GM23338 (cell line): ENCODE measurements around the gene TRIM71. TPM values are rescaled to one million over a fixed set of nuclear protein-coding genes. Genes with fewer than 3 reads are reported as not detected.
A peak's percentile ranks its signal among the peaks of the same experiment; 100 is the strongest.

Experiments used
- ATAC-seq: fragments of 200-7000 bp; cut with Tn5 transposase; 3 replicates; pipeline ENCODE4 v1.9.1; 2020
- DNase-seq: peaks from one replicate; pipeline ENCODE4 v3.0.0-alpha.2; 2015; ENCODE audit warnings: low spot score
- H2AFZ ChIP-seq: fragments of 200-600 bp; sonication (generic); 2 replicates; pipeline ENCODE4 v1.8.0; 2016; ENCODE audit warnings: antibody characterized with exemption, mild to moderate bottlenecking, moderate library complexity
- H3F3A ChIP-seq: fragments of 200-600 bp; sonication (generic); replicated peaks from 2 replicates; pipeline ENCODE4 v1.8.0; 2017; ENCODE audit warnings: antibody characterized with exemption, mixed run types, low read depth
- H3K27ac ChIP-seq: fragments of 200-600 bp; sonication (generic); 2 replicates; pipeline ENCODE4 v1.6.1; 2016; ENCODE audit warnings: low read depth
- H3K27me3 ChIP-seq: fragments of 200-600 bp; sonication (generic); 2 replicates; pipeline ENCODE4 v1.8.0; 2016; ENCODE audit warnings: mild to moderate bottlenecking, mixed run types, moderate library complexity; ENCODE audit not compliant: insufficient read depth
- H3K36me3 ChIP-seq: fragments of 200-600 bp; sonication (generic); 2 replicates; pipeline ENCODE4 v1.8.0; 2016; ENCODE audit warnings: mild to moderate bottlenecking; ENCODE audit not compliant: insufficient read depth
- H3K4me1 ChIP-seq: fragments of 200-600 bp; sonication (generic); 2 replicates; pipeline ENCODE4 v1.8.0; 2016; ENCODE audit warnings: mild to moderate bottlenecking, moderate library complexity; ENCODE audit not compliant: insufficient read depth
- H3K4me2 ChIP-seq: fragments of 200-600 bp; sonication (generic); 2 replicates; pipeline ENCODE4 v1.7.1; 2017; ENCODE audit warnings: mixed run types
- H3K4me3 ChIP-seq: fragments of 200-600 bp; sonication (generic); 2 replicates; pipeline ENCODE4 v1.6.1; 2016; ENCODE audit warnings: mixed run types
- H3K79me2 ChIP-seq: fragments of 200-600 bp; sonication (generic); replicated peaks from 2 replicates; pipeline ENCODE4 v1.8.0; 2017; ENCODE audit warnings: mild to moderate bottlenecking; ENCODE audit not compliant: insufficient read depth
- H3K9me2 ChIP-seq: fragments of 200-600 bp; sonication (generic); 2 replicates; pipeline ENCODE4 v1.8.0; 2017; ENCODE audit not compliant: insufficient read depth
- H4K20me1 ChIP-seq: fragments of 200-600 bp; sonication (generic); replicated peaks from 2 replicates; pipeline ENCODE4 v1.8.0; 2017; ENCODE audit warnings: mild to moderate bottlenecking; ENCODE audit not compliant: insufficient read depth
- H3K27ac Mint-ChIP-seq: 2 replicates; pipeline ENCODE4 v1.8.0; 2020; ENCODE audit warnings: inconsistent platforms, mild to moderate bottlenecking, moderate library complexity, mixed read lengths
- H3K27me3 Mint-ChIP-seq: 3 replicates; pipeline ENCODE4 v1.8.0; 2022; ENCODE audit warnings: low read depth, mild to moderate bottlenecking, moderate library complexity, mixed read lengths, inconsistent platforms; ENCODE audit not compliant: insufficient read depth, poor library complexity
- H3K36me3 Mint-ChIP-seq: 3 replicates; pipeline ENCODE4 v1.8.0; 2021; ENCODE audit warnings: low read depth, mild to moderate bottlenecking, inconsistent platforms, moderate library complexity, mixed read lengths
- H3K4me1 Mint-ChIP-seq: 3 replicates; pipeline ENCODE4 v1.8.0; 2020; ENCODE audit warnings: mild to moderate bottlenecking, inconsistent platforms, mixed read lengths
- H3K4me3 Mint-ChIP-seq: 3 replicates; pipeline ENCODE4 v1.8.0; 2021; ENCODE audit warnings: moderate library complexity, mild to moderate bottlenecking, inconsistent platforms, mixed read lengths
- H3K9me3 Mint-ChIP-seq: 3 replicates; pipeline ENCODE4 v1.8.0; 2020; ENCODE audit warnings: moderate library complexity, mild to moderate bottlenecking, inconsistent platforms, mixed read lengths
- CREB1 ChIP-seq: fragments of 250-450 bp; sonication (Bioruptor Pico); IDR thresholded peaks from 2 replicates; pipeline ENCODE4 v1.5.0; 2020; ENCODE audit warnings: low read depth, mild to moderate bottlenecking, moderate library complexity
- EZH2 ChIP-seq: fragments of 200-600 bp; sonication (generic); IDR thresholded peaks from one replicate; pipeline ENCODE4 v1.8.0; 2017; ENCODE audit warnings: antibody characterized with exemption, mild to moderate bottlenecking, low read depth; ENCODE audit not compliant: unreplicated experiment
- EZH2phosphoT487 ChIP-seq: fragments of 200-600 bp; sonication (generic); IDR thresholded peaks from one replicate; pipeline ENCODE4 v1.8.1; 2018; ENCODE audit warnings: antibody characterized with exemption; ENCODE audit not compliant: unreplicated experiment
- NANOG ChIP-seq: IDR thresholded peaks from 2 replicates; pipeline ENCODE4 v1.6.1; 2016; ENCODE audit warnings: antibody characterized with exemption, borderline replicate concordance
- STAT1 ChIP-seq: IDR thresholded peaks from one replicate; pipeline ENCODE4 v1.6.1; 2016; ENCODE audit warnings: antibody characterized with exemption; ENCODE audit not compliant: unreplicated experiment
- ZNF114 ChIP-seq: fragments of 250-450 bp; sonication (Bioruptor Pico); IDR thresholded peaks from 2 replicates; pipeline ENCODE4 v1.5.0; 2020; ENCODE audit warnings: mild to moderate bottlenecking, moderate library complexity
- ZNF331 ChIP-seq: fragments of 250-450 bp; sonication (Bioruptor Pico); IDR thresholded peaks from 2 replicates; pipeline ENCODE4 v1.5.0; 2020; ENCODE audit warnings: low read depth, mild to moderate bottlenecking, moderate library complexity
- polyA plus RNA-seq: library from polyadenylated mRNA; unstranded; fragments of >200 nt; fragmentation: Nextera tagmentation; extraction: Ambion mirVana; gene quantifications from 2 replicates; pipeline ENCODE4 v1.2.1, GENCODE V29; 2016
- total RNA-seq: library from RNA; depleted of rRNA; stranded (reverse); fragments of >200 nt; shearing (Covaris generic); gene quantifications from 2 replicates; pipeline ENCODE4 v1.2.3, GENCODE V29; 2014
- TF ChIP-seq, protein P1 (sequence below): IDR thresholded peaks from one replicate; pipeline ENCODE4 v1.6.1; 2018; ENCODE audit warnings: antibody characterized with exemption; ENCODE audit not compliant: unreplicated experiment
- TF ChIP-seq, protein P2 (sequence below), 2 experiments: fragments of 200-600 bp in 1 of 2; sonication (generic) in 1 of 2; conservative IDR thresholded peaks; 2 replicates each; pipeline versions ENCODE4 v1.5.1 to v1.6.1; 2016 to 2017; ENCODE audit warnings: antibody characterized with exemption in 2 of 2, low read depth in 2 of 2, mild to moderate bottlenecking in 2 of 2, moderate library complexity in 1 of 2
- TF ChIP-seq, protein P3 (sequence below): fragments of 250-450 bp; sonication (Bioruptor Pico); IDR thresholded peaks from 2 replicates; pipeline ENCODE4 v1.5.0; 2020; ENCODE audit warnings: mild to moderate bottlenecking, moderate library complexity

TRIM71 gene
- total and polyA plus RNA-seq, 2 experiments from 2014 or later = 71.5 to 346 TPM

DNA sequence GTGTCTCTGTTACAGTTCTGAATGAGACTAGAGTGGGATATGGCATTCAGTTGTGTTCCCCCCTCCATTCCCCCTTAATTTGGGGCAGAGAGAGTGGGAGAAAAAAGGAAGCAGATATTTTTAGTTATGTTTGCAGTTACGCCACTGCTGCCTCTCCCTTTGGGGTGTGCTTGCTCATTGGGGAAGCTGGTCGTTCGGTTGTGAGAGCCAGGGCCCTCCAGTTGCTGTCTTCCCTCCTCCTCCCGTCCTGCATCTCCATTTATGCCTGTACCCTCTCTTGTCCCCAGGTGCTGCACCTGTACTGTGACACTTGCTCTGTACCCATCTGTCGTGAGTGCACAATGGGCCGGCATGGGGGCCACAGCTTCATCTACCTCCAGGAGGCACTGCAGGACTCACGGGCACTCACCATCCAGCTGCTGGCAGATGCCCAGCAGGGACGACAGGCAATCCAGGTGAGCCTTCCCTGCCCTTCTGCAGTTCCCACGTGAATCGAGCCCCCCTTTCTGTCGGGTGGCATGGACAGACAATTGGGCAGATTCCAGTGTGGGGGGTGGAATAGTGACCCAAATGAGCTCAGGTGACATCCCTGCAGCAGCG, 55.8 kb downstream of the TRIM71 start (continued):
- no peak for TF ChIP-seq EZH2
- TF ChIP-seq, protein P1, sequence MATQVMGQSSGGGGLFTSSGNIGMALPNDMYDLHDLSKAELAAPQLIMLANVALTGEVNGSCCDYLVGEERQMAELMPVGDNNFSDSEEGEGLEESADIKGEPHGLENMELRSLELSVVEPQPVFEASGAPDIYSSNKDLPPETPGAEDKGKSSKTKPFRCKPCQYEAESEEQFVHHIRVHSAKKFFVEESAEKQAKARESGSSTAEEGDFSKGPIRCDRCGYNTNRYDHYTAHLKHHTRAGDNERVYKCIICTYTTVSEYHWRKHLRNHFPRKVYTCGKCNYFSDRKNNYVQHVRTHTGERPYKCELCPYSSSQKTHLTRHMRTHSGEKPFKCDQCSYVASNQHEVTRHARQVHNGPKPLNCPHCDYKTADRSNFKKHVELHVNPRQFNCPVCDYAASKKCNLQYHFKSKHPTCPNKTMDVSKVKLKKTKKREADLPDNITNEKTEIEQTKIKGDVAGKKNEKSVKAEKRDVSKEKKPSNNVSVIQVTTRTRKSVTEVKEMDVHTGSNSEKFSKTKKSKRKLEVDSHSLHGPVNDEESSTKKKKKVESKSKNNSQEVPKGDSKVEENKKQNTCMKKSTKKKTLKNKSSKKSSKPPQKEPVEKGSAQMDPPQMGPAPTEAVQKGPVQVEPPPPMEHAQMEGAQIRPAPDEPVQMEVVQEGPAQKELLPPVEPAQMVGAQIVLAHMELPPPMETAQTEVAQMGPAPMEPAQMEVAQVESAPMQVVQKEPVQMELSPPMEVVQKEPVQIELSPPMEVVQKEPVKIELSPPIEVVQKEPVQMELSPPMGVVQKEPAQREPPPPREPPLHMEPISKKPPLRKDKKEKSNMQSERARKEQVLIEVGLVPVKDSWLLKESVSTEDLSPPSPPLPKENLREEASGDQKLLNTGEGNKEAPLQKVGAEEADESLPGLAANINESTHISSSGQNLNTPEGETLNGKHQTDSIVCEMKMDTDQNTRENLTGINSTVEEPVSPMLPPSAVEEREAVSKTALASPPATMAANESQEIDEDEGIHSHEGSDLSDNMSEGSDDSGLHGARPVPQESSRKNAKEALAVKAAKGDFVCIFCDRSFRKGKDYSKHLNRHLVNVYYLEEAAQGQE = no peak
- no peak for TF ChIP-seq EZH2phosphoT487
- TF ChIP-seq ZNF331 = no peak
- TF ChIP-seq CREB1 (CRISPR knock-in tag) = no peak
- no peak for TF ChIP-seq ZNF114 (CRISPR knock-in tag)
- TF ChIP-seq, protein P2, sequence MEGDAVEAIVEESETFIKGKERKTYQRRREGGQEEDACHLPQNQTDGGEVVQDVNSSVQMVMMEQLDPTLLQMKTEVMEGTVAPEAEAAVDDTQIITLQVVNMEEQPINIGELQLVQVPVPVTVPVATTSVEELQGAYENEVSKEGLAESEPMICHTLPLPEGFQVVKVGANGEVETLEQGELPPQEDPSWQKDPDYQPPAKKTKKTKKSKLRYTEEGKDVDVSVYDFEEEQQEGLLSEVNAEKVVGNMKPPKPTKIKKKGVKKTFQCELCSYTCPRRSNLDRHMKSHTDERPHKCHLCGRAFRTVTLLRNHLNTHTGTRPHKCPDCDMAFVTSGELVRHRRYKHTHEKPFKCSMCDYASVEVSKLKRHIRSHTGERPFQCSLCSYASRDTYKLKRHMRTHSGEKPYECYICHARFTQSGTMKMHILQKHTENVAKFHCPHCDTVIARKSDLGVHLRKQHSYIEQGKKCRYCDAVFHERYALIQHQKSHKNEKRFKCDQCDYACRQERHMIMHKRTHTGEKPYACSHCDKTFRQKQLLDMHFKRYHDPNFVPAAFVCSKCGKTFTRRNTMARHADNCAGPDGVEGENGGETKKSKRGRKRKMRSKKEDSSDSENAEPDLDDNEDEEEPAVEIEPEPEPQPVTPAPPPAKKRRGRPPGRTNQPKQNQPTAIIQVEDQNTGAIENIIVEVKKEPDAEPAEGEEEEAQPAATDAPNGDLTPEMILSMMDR (conservative IDR thresholded peaks at IDR 0.05; ENCODE audit: low read depth in 2 of 2) = peak; percentile 42 to 59
- no peak for TF ChIP-seq STAT1

DNA sequence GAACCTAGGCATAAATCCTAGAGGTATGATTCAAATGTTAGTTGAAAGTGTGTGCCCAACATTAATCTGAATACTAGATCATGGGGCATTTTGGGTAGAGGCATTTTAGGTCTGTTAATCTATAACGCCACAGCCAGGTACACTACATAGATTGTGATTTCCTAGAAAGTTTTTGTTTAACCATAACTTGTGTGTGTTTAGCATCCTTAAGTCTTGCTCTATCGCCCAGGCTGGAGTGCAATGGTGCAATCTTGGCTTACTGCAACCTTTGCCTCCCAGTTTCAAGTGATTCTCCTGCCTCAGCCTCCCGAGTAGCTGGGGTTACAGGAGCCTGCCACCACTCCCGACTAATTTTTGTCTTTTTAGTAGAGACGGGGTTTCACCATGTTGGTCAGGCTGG, 59.1 kb downstream of the TRIM71 start:
- no peaks in the 10 kb centered on the region for H3K27me3 ChIP-seq
- no peak for ATAC-seq
- H4K20me1 ChIP-seq = peaks cover 93% of the 10 kb centered on the region
- no peak for TF ChIP-seq NANOG
- TF ChIP-seq, protein P3, sequence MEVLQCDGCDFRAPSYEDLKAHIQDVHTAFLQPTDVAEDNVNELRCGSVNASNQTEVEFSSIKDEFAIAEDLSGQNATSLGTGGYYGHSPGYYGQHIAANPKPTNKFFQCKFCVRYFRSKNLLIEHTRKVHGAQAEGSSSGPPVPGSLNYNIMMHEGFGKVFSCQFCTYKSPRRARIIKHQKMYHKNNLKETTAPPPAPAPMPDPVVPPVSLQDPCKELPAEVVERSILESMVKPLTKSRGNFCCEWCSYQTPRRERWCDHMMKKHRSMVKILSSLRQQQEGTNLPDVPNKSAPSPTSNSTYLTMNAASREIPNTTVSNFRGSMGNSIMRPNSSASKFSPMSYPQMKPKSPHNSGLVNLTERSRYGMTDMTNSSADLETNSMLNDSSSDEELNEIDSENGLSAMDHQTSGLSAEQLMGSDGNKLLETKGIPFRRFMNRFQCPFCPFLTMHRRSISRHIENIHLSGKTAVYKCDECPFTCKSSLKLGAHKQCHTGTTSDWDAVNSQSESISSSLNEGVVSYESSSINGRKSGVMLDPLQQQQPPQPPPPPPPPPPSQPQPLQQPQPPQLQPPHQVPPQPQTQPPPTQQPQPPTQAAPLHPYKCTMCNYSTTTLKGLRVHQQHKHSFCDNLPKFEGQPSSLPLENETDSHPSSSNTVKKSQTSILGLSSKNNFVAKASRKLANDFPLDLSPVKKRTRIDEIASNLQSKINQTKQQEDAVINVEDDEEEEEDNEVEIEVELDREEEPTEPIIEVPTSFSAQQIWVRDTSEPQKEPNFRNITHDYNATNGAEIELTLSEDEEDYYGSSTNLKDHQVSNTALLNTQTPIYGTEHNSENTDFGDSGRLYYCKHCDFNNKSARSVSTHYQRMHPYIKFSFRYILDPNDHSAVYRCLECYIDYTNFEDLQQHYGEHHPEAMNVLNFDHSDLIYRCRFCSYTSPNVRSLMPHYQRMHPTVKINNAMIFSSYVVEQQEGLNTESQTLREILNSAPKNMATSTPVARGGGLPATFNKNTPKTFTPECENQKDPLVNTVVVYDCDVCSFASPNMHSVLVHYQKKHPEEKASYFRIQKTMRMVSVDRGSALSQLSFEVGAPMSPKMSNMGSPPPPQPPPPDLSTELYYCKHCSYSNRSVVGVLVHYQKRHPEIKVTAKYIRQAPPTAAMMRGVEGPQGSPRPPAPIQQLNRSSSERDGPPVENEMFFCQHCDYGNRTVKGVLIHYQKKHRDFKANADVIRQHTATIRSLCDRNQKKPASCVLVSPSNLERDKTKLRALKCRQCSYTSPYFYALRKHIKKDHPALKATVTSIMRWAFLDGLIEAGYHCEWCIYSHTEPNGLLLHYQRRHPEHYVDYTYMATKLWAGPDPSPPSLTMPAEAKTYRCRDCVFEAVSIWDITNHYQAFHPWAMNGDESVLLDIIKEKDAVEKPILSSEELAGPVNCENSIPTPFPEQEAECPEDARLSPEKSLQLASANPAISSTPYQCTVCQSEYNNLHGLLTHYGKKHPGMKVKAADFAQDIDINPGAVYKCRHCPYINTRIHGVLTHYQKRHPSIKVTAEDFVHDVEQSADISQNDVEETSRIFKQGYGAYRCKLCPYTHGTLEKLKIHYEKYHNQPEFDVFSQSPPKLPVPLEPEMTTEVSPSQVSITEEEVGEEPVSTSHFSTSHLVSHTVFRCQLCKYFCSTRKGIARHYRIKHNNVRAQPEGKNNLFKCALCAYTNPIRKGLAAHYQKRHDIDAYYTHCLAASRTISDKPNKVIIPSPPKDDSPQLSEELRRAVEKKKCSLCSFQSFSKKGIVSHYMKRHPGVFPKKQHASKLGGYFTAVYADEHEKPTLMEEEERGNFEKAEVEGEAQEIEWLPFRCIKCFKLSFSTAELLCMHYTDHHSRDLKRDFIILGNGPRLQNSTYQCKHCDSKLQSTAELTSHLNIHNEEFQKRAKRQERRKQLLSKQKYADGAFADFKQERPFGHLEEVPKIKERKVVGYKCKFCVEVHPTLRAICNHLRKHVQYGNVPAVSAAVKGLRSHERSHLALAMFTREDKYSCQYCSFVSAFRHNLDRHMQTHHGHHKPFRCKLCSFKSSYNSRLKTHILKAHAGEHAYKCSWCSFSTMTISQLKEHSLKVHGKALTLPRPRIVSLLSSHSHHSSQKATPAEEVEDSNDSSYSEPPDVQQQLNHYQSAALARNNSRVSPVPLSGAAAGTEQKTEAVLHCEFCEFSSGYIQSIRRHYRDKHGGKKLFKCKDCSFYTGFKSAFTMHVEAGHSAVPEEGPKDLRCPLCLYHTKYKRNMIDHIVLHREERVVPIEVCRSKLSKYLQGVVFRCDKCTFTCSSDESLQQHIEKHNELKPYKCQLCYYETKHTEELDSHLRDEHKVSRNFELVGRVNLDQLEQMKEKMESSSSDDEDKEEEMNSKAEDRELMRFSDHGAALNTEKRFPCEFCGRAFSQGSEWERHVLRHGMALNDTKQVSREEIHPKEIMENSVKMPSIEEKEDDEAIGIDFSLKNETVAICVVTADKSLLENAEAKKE = no peak
- no peak for TF ChIP-seq ZNF331
- TF ChIP-seq, protein P2 (conservative IDR thresholded peaks at IDR 0.05; ENCODE audit: low read depth in 2 of 2) = no peak
- TF ChIP-seq ZNF114 (CRISPR knock-in tag) = no peak

More for the DNA sequence above, 59.1 kb downstream of the TRIM71 start:
- Histone ChIP-seq H3K36me3 (peaks cover 37% of the 10 kb centered on the region), H2AFZ (no peak overlapping the region), H3K4me1 (peaks cover 73% of the 10 kb centered on the region), H3K9me2 (no peaks in the 10 kb centered on the region), H3K27ac (peak overlapping the region; percentile 69; the same call in 1 of the 2 replicates), H3K4me3 (no peak overlapping the region), H3K79me2 (peaks cover 100% of the 10 kb centered on the region), H3K4me2 (0 out of 2 replicates have a peak overlapping the region, but pooled peaks have one; percentile 17), H3F3A (peaks cover 38% of the 10 kb centered on the region)
- peaks cover 73% of the 10 kb centered on the region for H3K4me1 Mint-ChIP-seq
- no peak for DNase-seq
- no peak overlapping the region for H3K27ac Mint-ChIP-seq
- H3K9me3 Mint-ChIP-seq = no peaks in the 10 kb centered on the region
- peaks cover 82% of the 10 kb centered on the region for H3K36me3 Mint-ChIP-seq
- H3K27me3 Mint-ChIP-seq = peaks cover 46% of the 10 kb centered on the region
- no peak overlapping the region for H3K4me3 Mint-ChIP-seq
